ENCODE data around the gene WDR59. TPM values are rescaled to one million over a fixed set of nuclear protein-coding genes. Genes with fewer than 3 reads are reported as not detected.

The WDR59 gene
- total RNA-seq, 6 experiments from 2014 or later = 23.2 to 69.5 (median 48.3) TPM

DNA sequence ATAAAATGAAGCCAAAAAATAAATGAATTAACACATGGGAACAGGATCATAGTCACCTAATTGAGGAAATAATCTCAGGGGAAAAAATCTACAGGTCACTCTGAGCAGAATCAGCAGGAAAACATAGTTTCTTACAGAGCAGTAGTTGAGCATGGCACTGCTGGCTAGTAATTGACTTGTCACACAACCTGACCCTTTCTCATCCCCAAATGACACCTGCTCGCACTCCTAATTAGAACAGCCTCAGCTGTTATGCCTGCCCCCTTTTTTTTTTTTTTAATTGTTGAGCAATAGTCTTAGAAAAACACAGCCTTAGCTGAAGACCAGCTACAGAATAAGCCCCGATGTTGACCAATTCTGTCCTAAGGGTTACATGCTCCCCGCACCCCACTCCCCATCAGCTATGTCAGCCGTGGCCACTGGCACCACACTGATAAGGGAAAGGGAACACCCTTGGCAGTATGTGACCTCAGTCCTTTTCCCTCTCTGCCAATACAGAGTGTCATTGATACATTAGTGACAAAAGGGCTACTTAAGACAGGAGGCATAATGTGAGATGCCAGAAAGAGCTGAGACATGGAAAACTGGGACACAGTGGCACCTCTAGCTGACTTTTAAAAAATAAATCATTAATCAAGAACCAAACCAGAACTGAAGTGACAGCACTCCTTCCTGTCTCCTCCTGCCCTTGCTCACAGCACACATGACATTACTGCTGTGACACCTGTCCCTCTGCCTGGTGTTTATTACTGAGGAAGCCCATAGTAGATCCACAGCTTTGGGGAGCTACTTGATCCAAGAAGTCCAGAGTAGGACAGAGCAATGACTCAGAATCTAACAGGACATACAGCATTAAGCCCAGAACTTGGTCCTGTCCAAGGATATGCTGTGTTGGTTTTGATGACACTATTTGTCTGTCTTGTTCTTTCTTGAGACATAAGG is 41.7 kb downstream of the WDR59 start:
- no peak for TF ChIP-seq POLR2A (IDR thresholded peaks at IDR 0.05)
- TF ChIP-seq, protein P1, sequence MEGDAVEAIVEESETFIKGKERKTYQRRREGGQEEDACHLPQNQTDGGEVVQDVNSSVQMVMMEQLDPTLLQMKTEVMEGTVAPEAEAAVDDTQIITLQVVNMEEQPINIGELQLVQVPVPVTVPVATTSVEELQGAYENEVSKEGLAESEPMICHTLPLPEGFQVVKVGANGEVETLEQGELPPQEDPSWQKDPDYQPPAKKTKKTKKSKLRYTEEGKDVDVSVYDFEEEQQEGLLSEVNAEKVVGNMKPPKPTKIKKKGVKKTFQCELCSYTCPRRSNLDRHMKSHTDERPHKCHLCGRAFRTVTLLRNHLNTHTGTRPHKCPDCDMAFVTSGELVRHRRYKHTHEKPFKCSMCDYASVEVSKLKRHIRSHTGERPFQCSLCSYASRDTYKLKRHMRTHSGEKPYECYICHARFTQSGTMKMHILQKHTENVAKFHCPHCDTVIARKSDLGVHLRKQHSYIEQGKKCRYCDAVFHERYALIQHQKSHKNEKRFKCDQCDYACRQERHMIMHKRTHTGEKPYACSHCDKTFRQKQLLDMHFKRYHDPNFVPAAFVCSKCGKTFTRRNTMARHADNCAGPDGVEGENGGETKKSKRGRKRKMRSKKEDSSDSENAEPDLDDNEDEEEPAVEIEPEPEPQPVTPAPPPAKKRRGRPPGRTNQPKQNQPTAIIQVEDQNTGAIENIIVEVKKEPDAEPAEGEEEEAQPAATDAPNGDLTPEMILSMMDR (IDR thresholded peaks at IDR 0.05) = no peak
- peaks cover 0 to 12% (median 0%) of the 10 kb centered on the region in 4 donors for H3K4me1 ChIP-seq
- no peaks in the 10 kb centered on the region for H3K9me3 ChIP-seq
- WGBS (ENCODE audit: insufficient coverage, low coverage, low lambda C conversion rate, missing lambda C conversion rate) = 42% methylated on average over 3 of the region's 4 CpGs
- DNase-seq (peak in 1 of 3 donors; percentile 29), ATAC-seq (peak; percentile 39 to 68 (median 67))
- intact Hi-C loops (cut with DNase I) = no loop called here
- H3K36me3 ChIP-seq = peaks cover 0 to 41% (median 12%) of the 10 kb centered on the region in 4 donors
- H3K27ac ChIP-seq = no peak overlapping the region
- H3K27me3 ChIP-seq = no peaks in the 10 kb centered on the region
- H3K4me3 ChIP-seq = no peak overlapping the region

DNA sequence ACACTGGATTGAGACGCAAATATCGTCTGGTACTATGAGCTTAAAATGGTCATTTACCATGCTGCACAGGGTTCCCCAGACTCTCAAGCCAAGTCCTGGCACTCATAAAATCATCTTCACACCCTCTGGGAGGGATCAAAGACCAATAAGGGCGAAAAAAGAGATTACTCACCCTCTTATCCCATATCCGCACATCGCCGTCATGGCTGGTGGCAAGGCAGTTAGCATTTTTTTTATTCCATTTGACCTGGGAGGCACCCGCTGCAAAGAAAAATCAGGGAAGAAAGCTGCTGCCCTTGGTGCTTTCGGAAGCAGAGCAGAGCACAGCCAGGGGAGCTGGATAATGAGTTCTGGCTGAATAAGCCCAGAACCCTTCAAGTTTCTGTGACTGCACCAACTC is 42.4 kb downstream of the WDR59 start:
- Histone ChIP-seq H3K9me3 (no peaks in the 10 kb centered on the region), H3K4me1 (peaks cover 0 to 12% (median 0%) of the 10 kb centered on the region in 4 donors), H3K4me3 (no peak overlapping the region), H3K27me3 (no peaks in the 10 kb centered on the region), H3K27ac (no peak overlapping the region), H3K36me3 (peaks cover 0 to 41% (median 14%) of the 10 kb centered on the region in 4 donors)
- ATAC-seq = no peak
- 91% methylated on average over 8 of the region's 8 CpGs for WGBS (ENCODE audit: insufficient coverage, low coverage, low lambda C conversion rate, missing lambda C conversion rate)
- TF ChIP-seq POLR2A (IDR thresholded peaks at IDR 0.05) = no peak
- TF ChIP-seq, protein P1 (IDR thresholded peaks at IDR 0.05) = no peak
- DNase-seq = no peak
- intact Hi-C loops (cut with DNase I) = no loop called here

DNA sequence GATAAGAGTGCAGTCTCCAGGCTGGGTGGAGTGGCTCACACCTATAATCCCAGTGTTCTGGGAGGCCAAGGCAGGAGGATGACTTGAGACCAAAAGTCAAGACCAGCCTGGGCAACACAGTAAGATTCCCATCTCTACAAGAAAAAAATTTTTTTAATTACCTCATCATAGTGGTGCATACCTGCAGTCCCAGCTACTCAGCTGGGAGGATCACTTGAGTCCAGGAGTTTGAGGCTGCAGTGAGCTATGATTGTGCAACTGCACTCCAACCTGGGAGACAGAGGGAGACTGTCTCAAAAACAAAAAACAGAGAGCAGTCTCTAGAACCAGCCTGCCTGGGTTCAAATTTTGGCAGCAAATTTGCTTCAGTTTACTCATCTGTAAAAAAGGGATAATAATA is 45.2 kb downstream of the WDR59 start:
- intact Hi-C loops (cut with DNase I) = no loop called here

DNA sequence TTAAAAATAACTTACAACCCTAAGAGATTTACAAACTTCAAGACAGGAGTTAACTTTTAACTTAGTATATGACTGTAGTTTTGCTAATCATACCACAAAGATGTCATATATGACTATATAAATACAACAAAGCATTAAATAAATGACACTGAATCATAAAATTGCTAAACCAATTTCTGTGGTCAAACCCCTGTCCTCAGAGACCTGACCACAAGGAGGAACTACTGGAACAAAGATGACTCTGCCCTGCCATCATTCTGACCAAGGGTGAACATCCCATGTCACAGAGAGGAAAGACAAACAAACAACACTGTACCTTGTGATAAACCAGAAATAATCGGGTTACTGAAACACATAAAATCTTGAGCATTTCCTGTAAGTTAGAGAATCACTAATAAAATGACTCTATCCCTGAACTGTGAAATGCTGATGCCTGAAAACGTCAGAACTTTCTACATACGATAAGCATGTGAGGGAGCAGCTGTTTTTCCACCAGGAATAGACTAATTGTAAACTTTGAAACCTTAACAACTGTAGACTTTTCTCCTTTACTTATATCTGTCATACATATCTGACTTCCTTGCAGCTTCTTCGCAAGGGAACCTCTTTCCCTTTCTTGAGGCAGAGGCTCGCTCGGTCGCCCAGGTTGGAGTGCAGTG is 47.9 kb downstream of the WDR59 start:
- H3K4me3 ChIP-seq = no peak overlapping the region
- ATAC-seq = peak; percentile 84 to 98 (median 94)
- no peaks in the 10 kb centered on the region for H3K9me3 ChIP-seq
- intact Hi-C loops (cut with DNase I) = no loop called here
- peaks cover 0 to 39% (median 9%) of the 10 kb centered on the region in 4 donors for H3K36me3 ChIP-seq
- no peak for DNase-seq
- H3K27ac ChIP-seq = peak overlapping the region; percentile 10 to 52 (median 47)
- H3K4me1 ChIP-seq = peaks cover 0 to 2% (median 0%) of the 10 kb centered on the region in 4 donors
- H3K27me3 ChIP-seq = no peaks in the 10 kb centered on the region
- TF ChIP-seq, protein P1 (IDR thresholded peaks at IDR 0.05) = peak; percentile 26 to 39 (median 33)
- TF ChIP-seq POLR2A (IDR thresholded peaks at IDR 0.05) = no peak
- WGBS (ENCODE audit: insufficient coverage, low coverage, low lambda C conversion rate, missing lambda C conversion rate) = 65% methylated on average over 7 of the region's 7 CpGs

More for the DNA sequence above, 45.2 kb downstream of the WDR59 start:
- no peak for ATAC-seq
- Histone ChIP-seq H3K27ac (no peak overlapping the region), H3K36me3 (peaks cover 0 to 35% (median 9%) of the 10 kb centered on the region in 4 donors), H3K4me1 (peaks cover 0 to 12% (median 0%) of the 10 kb centered on the region in 4 donors), H3K27me3 (no peaks in the 10 kb centered on the region), H3K4me3 (no peak overlapping the region), H3K9me3 (no peaks in the 10 kb centered on the region)
- no peak for DNase-seq
- no peak for TF ChIP-seq POLR2A (IDR thresholded peaks at IDR 0.05)
- TF ChIP-seq, protein P1 (IDR thresholded peaks at IDR 0.05) = no peak

All from right lobe of liver (tissue), 6 donors.